ENCODE results near the gene TAF1L.
"Not testable (repeated sequence)": the region's sequence is repeated elsewhere in the genome, so short reads cannot be mapped to it uniquely, and the experiment has no call there.

TAF1L gene, protein sequence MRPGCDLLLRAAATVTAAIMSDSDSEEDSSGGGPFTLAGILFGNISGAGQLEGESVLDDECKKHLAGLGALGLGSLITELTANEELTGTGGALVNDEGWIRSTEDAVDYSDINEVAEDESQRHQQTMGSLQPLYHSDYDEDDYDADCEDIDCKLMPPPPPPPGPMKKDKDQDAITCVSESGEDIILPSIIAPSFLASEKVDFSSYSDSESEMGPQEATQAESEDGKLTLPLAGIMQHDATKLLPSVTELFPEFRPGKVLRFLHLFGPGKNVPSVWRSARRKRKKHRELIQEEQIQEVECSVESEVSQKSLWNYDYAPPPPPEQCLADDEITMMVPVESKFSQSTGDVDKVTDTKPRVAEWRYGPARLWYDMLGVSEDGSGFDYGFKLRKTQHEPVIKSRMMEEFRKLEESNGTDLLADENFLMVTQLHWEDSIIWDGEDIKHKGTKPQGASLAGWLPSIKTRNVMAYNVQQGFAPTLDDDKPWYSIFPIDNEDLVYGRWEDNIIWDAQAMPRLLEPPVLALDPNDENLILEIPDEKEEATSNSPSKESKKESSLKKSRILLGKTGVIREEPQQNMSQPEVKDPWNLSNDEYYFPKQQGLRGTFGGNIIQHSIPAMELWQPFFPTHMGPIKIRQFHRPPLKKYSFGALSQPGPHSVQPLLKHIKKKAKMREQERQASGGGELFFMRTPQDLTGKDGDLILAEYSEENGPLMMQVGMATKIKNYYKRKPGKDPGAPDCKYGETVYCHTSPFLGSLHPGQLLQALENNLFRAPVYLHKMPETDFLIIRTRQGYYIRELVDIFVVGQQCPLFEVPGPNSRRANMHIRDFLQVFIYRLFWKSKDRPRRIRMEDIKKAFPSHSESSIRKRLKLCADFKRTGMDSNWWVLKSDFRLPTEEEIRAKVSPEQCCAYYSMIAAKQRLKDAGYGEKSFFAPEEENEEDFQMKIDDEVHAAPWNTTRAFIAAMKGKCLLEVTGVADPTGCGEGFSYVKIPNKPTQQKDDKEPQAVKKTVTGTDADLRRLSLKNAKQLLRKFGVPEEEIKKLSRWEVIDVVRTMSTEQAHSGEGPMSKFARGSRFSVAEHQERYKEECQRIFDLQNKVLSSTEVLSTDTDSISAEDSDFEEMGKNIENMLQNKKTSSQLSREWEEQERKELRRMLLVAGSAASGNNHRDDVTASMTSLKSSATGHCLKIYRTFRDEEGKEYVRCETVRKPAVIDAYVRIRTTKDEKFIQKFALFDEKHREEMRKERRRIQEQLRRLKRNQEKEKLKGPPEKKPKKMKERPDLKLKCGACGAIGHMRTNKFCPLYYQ (N-terminal part only)

DNA sequence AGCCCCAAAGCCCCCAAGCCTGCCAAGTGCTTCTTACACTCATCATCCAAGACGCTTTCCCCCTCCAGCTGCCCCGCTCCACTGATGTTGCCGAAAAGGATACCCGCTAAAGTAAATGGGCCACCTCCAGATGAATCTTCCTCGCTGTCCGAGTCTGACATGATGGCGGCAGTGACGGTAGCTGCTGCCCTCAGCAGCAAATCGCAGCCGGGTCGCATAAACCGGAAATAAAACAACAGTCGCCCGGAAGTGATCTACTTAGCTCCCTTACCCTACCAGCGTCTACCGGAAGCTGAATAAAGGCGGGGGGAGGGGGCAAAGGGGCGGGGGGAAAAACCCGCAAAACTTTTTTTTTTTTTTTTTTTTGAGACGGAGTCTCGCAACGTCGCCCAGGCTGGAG lies at the start of gene TAF1L:
TSS of gene TAF1L (minus strand) at position 308 of the 400 bp plus-strand sequence. CDS start at position 218, 90 bp downstream.
- no peak for DNase-seq

DNA sequence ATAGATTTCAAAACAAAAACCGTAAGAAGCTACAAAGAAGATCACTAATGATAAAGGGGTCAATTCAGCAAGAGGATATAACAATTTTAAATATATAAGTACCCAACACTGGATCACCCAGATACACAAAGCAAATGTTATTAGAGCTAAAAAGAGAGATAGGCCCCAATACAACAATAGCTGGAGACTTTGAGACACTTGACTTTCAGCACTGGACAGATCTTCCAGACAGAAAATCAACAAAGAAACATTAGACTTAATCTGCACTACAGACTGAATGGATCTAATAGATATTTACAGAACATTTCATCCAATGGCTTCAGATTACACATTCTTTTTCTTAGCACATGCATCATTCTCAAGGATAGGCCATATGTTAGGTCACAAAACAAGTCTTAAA lies 46.3 kb upstream of the TAF1L start:
- no peak for DNase-seq

DNA sequence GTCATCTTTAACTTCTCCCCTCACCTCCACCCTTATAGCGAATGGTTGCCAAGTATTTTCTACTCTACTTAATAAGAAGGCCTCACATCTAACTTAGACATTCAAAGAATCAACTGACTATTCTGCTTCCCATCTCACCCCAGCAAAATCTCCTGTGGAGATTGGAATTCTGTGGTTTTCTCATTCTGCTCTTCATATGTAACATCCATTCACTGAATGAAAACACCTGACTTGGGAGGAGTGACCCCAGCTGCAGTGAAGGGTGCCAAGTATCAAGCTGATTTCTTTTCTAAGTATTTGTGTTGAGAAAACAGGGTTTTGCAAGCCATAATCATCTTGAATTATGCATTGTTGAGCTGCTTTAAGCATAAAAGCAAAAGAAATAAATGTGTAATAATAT lies 42.5 kb upstream of the TAF1L start:
- no peak for DNase-seq

DNA sequence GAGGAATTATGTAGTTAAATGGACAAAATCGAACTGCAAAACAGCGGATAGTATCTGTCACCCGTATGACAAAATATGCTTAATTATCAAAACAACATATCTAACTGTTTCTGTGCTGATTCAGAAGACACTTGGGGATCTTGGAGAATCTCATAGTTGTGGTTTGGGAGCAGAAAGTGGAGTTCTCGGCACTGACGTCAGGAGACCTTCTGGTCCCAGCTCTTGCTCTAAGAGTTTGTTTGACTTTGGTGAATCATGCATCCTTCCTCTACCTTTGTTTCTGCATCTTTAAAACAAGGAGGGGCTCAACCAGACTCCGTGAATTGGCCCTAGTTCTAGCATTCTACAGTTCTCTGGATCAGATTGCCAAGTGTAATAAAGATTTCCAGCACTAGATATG lies 37.0 kb upstream of the TAF1L start:
- DNase-seq, result no peak

DNA sequence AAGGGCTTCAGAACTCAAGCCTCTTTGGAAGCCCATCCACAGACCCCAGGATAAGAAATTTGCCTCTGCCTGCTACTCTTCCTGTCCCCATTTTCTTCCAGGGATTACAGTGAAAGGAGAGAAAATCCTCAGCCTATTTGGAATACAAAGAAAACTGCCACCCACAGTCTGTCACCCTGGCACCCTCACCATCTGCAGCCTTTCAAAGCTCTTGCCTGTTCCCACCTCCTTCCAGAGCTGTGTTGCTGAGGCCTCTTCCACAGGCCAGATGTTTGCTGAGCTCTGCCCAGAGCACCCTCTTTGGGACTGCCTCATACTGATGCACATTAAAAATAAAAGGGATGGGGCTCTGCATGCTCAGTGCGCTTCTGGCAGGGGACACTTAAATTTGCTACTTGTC lies 35.9 kb upstream of the TAF1L start:
- DNase-seq, result no peak

DNA sequence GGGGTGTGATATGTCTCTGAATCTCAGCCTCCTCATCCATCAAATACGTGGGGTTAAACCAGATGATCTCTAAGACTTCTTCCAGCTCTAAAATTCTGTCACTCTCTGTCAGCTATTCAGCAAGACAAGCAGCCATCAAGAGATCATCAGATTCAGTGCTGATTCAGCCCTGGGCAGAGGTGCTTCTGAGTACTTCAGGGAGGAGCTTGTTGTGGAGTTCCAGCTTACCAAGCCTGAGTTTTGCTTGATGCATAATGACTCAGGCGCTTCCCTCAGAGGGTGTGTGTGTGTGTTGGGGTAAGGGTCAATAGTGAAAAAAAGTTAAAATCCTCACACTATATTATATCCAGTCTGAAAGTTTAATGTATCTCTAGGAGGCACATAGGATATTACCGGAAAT lies 29.6 kb upstream of the TAF1L start:
- no peak for DNase-seq

DNA sequence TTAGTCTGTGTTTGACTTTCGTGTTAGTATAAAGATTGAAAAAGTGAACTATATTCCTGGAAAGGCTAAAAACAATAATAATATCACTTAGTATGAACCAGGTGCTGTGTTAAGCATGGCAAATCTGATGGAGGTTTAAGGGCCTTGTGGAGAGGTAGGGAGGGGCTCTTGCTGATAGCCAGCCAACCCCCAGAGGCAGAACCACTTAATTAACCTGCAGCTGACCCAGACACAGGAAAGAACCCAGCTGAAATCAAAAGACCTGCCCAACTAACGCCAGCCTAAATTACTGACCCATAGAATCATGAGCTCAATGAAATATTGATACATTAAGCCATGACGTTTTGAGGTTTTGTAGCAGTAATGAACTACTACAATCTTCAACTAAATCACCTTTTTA lies 28.3 kb upstream of the TAF1L start:
- DNase-seq, result no peak

DNA sequence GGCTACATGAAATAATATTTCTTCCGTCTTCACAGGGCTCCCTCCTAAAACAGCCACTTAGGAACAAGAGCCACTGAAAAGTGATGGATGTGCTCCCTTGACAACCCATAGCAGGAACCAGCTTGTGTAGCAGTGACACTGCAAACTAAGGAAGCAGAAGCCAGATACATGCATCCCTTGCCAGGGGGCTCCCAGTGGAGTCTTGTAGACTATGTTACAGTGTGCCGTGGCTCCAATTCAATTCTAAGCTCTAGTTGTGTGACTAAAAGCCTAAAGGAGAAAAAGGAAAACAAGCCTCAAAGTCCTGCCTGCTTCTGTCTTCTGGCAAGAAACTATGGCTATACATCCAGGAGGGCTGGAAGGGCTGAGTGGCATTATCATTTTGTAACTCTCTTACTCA lies 12.2 kb upstream of the TAF1L start:
- no peak for DNase-seq

DNA sequence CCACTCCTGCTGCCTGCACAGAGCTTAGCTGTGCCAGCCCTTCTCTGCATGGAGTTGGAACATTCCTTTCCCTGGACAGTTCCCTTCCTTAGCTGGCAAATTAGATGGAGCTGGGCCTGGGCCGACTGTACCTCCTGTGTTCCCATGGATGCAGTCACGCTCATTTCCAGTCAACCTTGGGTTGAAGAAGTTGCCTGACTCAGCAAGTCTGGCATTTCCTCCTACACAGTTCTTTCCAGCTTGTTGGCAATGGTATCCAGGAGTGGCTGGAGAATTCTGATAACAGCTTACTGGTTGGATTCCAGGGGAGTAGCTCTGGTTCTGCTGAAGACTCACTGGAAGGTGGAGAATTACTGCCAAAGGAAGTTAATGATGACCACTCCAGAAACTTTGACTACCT lies 9.2 kb upstream of the TAF1L start:
- no peak for DNase-seq

DNA sequence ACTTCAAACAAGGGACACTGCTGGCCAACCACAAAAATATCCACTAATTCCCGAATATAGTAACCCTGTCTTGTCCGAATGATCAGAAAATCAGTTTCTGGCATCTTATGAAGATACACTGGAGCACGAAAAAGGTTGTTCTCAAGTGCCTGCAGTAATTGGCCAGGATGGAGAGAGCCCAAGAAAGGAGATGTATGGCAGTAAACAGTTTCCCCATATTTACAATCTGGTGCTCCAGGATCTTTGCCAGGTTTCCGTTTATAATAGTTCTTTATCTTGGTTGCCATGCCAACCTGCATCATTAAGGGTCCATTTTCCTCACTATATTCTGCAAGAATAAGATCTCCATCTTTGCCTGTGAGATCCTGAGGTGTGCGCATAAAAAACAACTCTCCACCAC lies 2.3 kb downstream of the TAF1L start:
- DNase-seq, result not testable (repeated sequence)

DNA sequence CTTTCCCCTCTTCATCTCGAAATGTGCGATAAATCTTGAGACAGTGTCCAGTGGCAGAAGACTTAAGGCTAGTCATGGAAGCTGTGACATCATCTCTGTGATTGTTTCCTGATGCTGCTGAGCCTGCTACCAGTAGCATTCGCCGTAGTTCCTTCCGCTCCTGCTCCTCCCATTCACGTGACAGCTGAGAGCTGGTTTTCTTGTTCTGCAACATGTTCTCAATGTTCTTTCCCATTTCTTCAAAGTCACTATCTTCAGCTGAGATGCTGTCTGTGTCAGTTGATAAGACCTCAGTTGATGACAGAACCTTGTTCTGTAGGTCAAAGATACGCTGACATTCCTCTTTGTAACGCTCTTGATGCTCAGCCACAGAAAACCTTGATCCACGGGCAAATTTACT lies 3.5 kb downstream of the TAF1L start:
- DNase-seq, result no peak

DNA sequence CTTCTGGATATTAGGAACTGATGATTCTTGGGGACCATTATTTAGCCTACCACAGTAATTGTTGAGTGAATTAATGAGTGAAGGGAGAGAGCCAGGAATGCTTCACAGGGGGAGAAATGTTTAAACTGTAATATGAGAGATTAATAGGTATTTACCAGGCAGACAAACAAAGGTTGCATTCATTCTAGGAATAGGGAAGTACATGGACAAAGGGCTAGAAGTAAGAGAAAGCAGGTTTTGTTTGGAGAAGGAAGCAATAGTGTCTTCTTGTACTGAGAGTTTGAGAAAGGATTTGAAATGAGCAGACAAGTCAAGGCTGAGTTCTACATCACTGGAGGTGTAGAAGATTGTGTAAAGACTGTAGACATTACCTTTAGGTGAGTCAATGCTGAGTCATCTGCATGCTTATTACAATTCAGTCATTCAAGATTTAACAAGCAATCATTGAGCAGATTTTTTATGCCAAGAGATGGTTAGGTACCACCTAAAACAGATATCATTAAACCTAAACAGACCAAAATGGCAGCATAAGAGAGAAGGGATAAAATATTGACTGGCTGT lies 8.0 kb downstream of the TAF1L start:
- no peak for DNase-seq

DNA sequence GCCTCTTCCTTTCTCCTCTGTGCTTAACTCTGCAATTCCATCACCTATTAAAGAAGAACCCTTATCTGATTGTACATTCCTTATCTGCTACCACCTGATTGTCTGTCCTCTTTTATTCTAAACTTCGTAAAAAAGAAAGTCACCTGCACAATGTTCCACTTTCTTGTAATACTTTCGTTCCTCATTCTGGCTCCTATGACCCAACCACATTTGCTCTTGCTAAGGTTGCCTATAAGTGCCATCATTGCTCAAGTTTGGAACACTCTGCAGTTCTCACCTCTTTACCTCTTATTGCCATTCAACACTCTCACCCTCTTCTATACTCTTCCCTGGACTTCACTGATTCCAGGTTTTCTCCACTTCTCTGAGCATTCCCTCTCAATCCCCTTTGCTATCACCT lies 10.1 kb downstream of the TAF1L start:
- no peak for DNase-seq

DNA sequence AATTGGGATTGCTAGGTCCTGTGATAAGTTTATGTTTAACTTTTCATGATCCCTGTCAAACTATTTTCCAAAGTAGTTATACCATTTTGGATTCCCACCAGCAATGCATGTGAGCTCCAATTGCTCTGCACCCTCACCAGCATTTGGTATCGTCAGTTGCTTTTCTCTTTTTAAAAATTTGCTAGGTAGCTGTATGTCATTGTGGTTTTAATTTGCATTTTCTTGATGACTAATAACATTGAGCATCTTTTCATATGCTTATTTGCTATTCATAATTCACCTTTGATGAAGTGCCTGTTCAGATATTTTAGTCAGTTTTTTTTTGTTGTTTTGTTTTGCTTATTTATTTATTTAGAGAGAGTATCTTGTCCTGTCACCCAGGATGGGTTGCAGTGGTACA lies 12.5 kb downstream of the TAF1L start:
- DNase-seq, result no peak

DNA sequence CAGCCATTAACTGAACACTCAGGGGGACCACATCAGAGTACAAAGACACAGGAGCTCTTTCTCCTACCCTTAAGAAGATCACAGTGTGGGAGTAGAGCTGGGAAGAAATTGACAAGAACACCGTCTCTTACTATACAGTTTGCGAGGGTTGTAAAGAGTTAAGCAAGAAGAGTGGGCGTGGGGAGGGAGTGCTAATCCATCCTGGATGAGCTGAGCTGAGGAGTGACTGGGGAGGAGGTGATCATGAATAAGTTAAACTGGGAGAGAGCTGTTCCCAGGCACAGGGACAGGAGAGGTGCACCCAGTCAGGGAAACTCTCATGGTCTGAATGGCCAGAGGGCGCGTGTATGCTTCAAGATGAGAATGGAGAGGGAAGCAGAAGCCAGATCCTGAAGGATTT lies 17.2 kb downstream of the TAF1L start:
- DNase-seq, result no peak

DNA sequence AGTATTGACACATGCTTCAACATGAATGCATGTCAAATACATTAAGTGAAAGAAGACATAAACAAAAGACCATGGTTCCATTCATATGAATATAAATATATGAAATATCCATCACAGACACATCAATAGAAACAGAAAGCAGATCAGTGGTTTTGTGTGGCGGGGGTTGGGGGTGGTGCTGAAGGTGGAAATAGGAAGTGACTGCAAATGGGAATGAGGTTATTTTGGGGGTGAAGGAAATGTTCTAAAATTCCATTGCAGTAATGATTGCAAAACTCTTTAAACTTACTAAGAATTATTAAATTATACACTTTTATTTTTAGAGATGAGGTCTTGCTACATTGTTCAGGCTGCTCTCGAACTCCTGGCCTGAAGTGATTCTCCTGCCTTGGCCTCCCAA lies 28.7 kb downstream of the TAF1L start:
- no peak for DNase-seq

DNA sequence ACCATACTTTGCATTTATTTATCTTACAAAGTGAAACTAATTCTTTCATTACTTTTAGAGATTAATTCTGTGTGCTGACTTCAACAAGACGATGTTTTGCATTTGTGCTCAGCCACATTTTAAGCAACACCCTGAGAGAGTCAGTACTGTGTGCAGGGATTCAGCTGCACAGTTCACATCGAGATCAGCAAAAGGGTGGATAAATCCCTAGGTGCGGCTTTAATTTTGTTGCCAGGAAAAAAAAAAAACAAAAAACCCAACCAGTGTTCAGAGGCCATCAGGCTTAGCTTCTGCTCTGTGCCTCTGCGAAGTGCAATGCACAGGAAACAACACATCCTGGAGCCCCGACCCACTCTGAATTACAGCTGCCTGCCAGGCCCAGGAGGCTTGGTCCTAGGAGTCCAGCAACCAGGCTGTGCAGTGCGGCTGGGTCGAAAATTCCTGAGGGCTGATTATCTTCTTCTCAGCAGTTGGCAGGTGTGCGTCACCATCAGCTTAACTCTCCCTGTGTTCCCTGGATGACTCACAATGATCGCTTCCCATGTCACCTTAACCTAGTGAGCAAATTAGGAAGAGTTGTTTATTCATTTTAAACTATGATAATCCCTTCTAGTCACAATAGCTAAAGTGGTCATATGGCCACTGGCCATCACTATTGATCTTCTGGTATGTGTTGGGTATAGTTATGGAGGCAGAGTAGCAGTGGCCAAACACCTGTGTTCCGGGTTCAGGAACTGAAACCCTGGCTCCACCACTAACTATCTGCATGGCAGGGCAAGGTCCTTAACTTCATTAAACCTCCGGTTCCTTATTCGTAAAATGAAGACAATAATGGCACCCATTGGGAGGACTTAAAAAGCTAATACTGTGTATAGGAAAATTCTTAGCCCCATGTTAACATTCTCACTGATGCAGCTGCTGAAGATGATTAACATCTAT lies 31.3 kb downstream of the TAF1L start:
- DNase-seq, result no peak

DNA sequence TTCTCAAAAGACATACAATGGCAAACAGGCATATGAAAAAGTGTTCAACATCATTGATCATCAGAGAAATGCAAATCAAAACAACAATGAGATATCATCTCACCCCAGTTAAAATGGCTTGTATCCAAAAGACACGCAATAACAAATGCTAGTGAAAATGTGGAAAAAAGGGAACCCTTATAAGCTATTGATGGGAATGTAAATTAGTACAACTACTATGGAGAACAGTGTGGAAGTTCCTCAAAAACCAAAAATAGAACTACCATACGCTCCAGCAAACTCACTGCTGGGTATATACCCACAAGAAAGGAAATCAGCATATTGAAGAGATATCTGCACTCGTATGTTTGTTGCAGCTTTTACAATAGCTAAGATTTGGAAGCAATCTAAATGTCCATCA lies 36.4 kb downstream of the TAF1L start:
- not testable (repeated sequence) for DNase-seq

DNA sequence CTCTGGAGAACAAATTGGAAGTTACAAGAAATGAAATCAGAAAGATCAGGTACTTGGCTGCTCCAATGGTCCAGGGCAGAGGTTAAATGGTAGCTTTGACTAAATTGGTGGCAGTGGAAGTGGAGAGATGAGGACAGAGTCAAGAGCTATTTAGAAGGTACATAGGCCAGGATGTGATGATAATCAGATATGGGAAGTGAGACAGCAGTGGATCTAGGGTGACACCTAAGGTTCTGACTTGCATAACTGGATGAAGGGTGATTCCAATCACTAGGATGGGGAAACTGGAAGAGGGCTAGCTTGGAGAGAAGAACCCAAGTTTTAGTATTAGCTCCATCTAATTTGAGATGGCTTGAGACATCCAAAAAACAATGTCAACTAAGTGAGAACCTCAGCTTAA lies 38.5 kb downstream of the TAF1L start:
- DNase-seq, result no peak

DNA sequence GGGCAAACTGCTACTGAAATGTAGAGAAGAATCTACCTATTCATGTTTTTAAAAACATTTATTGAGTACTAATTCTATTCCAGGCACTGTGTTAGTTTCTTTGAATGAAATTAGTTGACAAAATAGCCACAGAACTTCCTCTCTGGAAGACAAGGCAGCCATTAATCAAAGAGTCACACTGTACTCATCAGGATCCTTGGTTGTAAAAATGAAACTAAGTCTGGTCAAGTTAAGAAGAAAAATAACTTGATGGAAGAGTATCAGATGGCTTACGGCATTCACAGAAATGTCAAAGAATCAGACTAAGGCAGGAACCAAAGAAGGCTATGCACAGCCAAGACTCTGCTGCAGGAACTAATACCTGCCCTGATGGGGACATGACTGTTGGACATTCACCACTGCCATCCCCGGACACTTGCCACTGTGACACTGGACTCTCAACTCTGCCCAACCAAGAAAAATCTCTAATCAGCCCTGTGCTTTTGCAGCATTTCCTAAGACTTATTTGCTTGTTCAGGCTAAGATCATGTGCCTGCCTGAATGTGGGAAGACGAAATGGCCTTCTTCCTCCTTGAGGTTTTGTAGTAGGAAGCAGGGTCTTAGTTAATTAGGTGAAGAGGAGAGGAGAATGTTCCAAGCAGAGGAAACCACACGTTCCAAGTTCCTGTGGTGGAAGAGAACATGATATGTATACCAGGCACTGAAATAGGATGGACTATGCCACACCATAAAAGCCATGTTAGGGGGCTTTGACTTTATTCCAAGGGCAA lies 39.2 kb downstream of the TAF1L start:
- DNase-seq, result no peak

DNA sequence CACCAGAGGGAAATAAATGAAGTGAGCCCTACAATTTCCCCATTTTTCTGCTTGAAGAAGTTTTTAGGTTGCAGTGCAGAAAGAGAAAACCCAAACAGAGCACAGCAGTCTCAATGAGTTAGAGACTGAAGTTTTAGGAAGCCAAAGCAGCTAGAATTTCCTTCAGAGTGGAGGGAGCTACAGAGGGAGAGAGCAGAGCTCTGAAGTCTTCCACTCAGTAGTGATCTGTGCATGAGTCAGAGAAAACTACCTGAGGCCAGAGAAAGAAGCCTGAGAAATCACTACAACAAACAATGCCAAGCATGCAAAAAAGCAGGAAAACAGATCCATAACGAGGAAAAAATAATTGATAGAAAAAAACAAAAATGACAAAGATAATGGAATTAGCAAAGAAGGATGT lies 44.6 kb downstream of the TAF1L start:
- no peak for DNase-seq
